ENCODE measurements around the gene NPAT.
A peak's percentile ranks its signal among the peaks of the same experiment; 100 is the strongest.

Gene NPAT

DNA sequence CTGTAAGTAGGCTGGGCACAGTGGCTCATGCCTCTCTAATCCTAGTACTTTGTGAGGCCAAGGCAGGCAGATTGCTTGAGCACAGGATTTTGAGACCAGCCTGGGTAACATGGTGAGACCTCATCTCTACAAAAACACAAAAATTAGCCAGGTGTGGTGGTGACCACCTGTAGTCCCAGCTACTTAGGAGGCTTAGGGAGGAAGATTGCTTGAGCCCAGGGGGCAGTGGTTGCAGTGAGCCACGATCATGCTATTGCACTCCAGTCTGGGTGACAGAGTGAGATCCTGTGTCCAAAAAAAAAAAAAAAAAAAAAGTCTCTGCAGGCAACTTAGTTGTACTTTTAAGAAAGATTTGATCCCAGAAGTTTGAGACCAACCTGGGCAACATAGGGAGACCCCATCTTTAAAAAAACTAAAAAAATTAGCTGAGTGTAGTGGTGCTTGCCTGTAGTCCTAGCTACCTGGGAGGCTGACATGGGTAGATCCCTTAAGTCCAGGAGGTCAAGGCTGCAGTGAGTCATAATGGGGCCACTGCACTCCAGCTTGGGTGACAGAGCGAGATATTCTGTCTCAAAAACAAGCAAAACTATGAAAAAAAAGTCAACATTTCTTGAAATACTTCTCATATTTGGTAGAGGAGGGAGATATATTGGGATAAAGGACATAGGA is 11.0 kb upstream of the NPAT start:
- H3K9ac ChIP-seq (ENCODE audit: low read length), result no peak overlapping the region
- no peak overlapping the region for H3K4me3 ChIP-seq (ENCODE audit: low read length)
- H3K9me3 ChIP-seq (ENCODE audit: control insufficient read depth, low read depth, low read length), result no peaks in the 10 kb centered on the region
- H3K27ac ChIP-seq (ENCODE audit: low read length), result no peak overlapping the region
- no peaks in the 10 kb centered on the region for H3K4me1 ChIP-seq (ENCODE audit: control insufficient read depth, low read depth, low read length)
- H3K36me3 ChIP-seq (ENCODE audit: control insufficient read depth, low read depth, low read length), result peaks cover 60% of the 10 kb centered on the region
- no peaks in the 10 kb centered on the region for H3K27me3 ChIP-seq (ENCODE audit: control insufficient read depth, insufficient read depth, low read length)

GRCh38 chr11:108228251-108228650 is 5.8 kb upstream of the NPAT start:
- H3K27me3 ChIP-seq (ENCODE audit: control insufficient read depth, insufficient read depth, low read length), result no peaks in the 10 kb centered on the region
- no peaks in the 10 kb centered on the region for H3K9me3 ChIP-seq (ENCODE audit: control insufficient read depth, low read depth, low read length)
- no peak overlapping the region for H3K9ac ChIP-seq (ENCODE audit: low read length)
- H3K36me3 ChIP-seq (ENCODE audit: control insufficient read depth, low read depth, low read length), result peaks cover 45% of the 10 kb centered on the region
- H3K4me3 ChIP-seq (ENCODE audit: low read length), result no peak overlapping the region
- H3K27ac ChIP-seq (ENCODE audit: low read length), result no peak overlapping the region
- peaks cover 17% of the 10 kb centered on the region for H3K4me1 ChIP-seq (ENCODE audit: control insufficient read depth, low read depth, low read length)

DNA sequence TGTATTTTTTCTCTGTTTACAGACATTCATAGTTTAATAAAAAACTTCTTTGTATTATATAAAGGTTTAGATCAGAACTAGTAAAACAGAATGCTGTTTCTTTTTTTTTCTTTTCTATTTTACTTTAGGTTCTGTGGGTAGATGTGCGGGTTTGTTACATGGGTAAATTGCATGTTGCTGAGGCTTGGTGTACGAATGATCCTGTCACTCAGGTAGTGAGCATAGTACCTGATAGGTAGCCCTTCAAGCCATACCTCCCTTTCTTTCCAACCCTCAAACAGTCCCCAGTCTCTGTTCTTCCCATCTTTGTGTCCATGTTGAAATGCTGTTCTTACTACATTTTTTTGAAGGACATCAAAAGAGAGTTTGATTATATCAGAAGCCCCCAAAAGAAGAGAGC is 3.6 kb upstream of the NPAT start:
- H3K27ac ChIP-seq (ENCODE audit: low read length), result no peak overlapping the region
- H3K4me3 ChIP-seq (ENCODE audit: low read length), result no peak overlapping the region
- peaks cover 31% of the 10 kb centered on the region for H3K36me3 ChIP-seq (ENCODE audit: control insufficient read depth, low read depth, low read length)
- H3K27me3 ChIP-seq (ENCODE audit: control insufficient read depth, insufficient read depth, low read length), result no peaks in the 10 kb centered on the region
- H3K9ac ChIP-seq (ENCODE audit: low read length), result no peak overlapping the region
- H3K4me1 ChIP-seq (ENCODE audit: control insufficient read depth, low read depth, low read length), result peaks cover 22% of the 10 kb centered on the region
- H3K9me3 ChIP-seq (ENCODE audit: control insufficient read depth, low read depth, low read length), result no peaks in the 10 kb centered on the region

DNA sequence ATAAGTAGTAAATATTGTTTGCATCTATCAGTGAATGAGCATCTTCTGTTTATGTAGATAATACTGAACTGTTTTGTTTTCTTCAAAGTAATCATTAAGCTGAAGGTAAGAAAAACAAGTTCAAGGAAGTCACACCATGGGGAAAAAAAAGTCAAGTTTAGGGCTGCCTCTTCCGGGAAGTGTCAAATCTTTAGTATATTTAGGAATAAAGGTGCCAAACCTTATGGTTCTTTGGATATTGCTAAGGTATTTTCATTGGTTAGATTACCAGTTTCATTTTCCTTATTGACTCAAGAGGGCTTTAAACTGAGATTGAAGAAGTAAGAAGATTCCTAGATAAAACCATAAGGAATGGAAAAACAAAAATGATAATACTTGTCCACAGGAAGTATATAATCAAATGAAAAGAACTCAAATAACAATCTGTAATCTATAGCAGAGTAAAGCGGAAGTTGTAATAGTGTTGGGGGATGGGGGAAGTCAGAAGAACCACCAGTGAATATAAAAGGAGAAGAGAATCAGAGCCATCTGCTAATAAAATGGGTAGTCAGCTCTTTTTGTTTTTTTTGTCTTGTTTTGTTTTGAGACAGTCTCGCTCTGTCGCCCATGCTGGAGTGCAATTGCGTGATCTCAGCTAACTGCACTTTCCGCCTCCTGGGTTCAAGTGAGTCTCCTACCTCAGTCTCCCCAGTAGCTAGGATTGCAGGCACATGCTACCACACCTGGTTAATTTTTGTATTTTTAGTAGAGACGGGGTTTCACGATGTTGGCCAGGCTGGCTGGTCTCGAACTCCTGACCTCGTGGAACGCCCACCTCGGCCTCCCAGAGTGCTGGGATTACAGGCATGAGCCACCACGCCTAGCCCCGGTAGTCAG is 2.7 kb upstream of the NPAT start:
- H3K36me3 ChIP-seq (ENCODE audit: control insufficient read depth, low read depth, low read length), result peaks cover 23% of the 10 kb centered on the region
- peak overlapping the region; percentile 13 for H3K9ac ChIP-seq (ENCODE audit: low read length)
- peak overlapping the region; percentile 98 for H3K4me3 ChIP-seq (ENCODE audit: low read length)
- peaks cover 28% of the 10 kb centered on the region for H3K4me1 ChIP-seq (ENCODE audit: control insufficient read depth, low read depth, low read length)
- H3K27ac ChIP-seq (ENCODE audit: low read length), result no peak overlapping the region
- H3K9me3 ChIP-seq (ENCODE audit: control insufficient read depth, low read depth, low read length), result no peaks in the 10 kb centered on the region
- H3K27me3 ChIP-seq (ENCODE audit: control insufficient read depth, insufficient read depth, low read length), result no peaks in the 10 kb centered on the region

- Histone ChIP-seq H3K9me3 (ENCODE audit: control insufficient read depth, low read depth, low read length) (no peaks in the 10 kb centered on the region), H3K27ac (ENCODE audit: low read length) (no peak overlapping the region), H3K27me3 (ENCODE audit: control insufficient read depth, insufficient read depth, low read length) (no peaks in the 10 kb centered on the region), H3K4me3 (ENCODE audit: low read length) (peak overlapping the region; percentile 98), H3K4me1 (ENCODE audit: control insufficient read depth, low read depth, low read length) (peaks cover 36% of the 10 kb centered on the region), H3K9ac (ENCODE audit: low read length) (no peak overlapping the region), H3K36me3 (ENCODE audit: control insufficient read depth, low read depth, low read length) (peaks cover 16% of the 10 kb centered on the region)
Measured at GRCh38 chr11:108224366-108224765, 1.9 kb upstream of the NPAT start.

GRCh38 chr11:108223348-108224149 is 1.1 kb upstream of the NPAT start:
- no peaks in the 10 kb centered on the region for H3K27me3 ChIP-seq (ENCODE audit: control insufficient read depth, insufficient read depth, low read length)
- H3K27ac ChIP-seq (ENCODE audit: low read length), result peak overlapping the region; percentile 78
- peaks cover 9% of the 10 kb centered on the region for H3K36me3 ChIP-seq (ENCODE audit: control insufficient read depth, low read depth, low read length)
- peak overlapping the region; percentile 96 for H3K9ac ChIP-seq (ENCODE audit: low read length)
- peak overlapping the region; percentile 98 for H3K4me3 ChIP-seq (ENCODE audit: low read length)
- H3K9me3 ChIP-seq (ENCODE audit: control insufficient read depth, low read depth, low read length), result no peaks in the 10 kb centered on the region
- H3K4me1 ChIP-seq (ENCODE audit: control insufficient read depth, low read depth, low read length), result peaks cover 42% of the 10 kb centered on the region

DNA sequence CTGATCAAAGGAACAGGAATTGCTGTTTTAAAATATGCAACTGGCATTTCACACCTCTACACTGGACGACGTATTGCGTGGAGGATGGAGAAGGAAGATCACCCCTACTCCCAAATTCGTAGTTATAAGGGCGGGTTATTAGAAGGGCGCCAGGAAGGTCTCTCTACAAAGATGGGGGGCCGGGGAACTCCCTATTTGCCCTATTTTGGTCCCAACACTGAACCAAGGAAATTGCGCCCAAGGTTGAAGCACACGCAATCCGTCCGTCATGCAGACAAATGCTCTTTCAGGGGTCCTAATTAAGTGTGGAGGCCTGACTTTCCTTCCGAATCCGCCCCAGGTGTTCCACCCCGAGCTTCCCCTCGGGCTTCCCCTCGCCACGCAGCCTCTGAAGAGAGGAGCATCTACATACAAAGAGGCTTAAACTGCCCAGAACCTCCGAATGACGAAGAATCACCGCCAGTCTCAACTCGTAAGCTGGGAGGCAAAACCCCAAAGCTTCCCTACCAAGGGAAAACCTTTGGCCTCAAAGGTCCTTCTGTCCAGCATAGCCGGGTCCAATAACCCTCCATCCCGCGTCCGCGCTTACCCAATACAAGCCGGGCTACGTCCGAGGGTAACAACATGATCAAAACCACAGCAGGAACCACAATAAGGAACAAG is 396 bp downstream of the NPAT start:
- H3K4me1 ChIP-seq (ENCODE audit: control insufficient read depth, low read depth, low read length), result peaks cover 42% of the 10 kb centered on the region
- peak overlapping the region; percentile 95 for H3K27ac ChIP-seq (ENCODE audit: low read length)

GRCh38 chr11:108221371-108221770 is 1.1 kb downstream of the NPAT start:
- Histone ChIP-seq H3K27ac (ENCODE audit: low read length) (peak overlapping the region; percentile 95), H3K4me3 (ENCODE audit: low read length) (peak overlapping the region; percentile 98), H3K36me3 (ENCODE audit: control insufficient read depth, low read depth, low read length) (no peaks in the 10 kb centered on the region), H3K4me1 (ENCODE audit: control insufficient read depth, low read depth, low read length) (peaks cover 42% of the 10 kb centered on the region), H3K9me3 (ENCODE audit: control insufficient read depth, low read depth, low read length) (no peaks in the 10 kb centered on the region), H3K27me3 (ENCODE audit: control insufficient read depth, insufficient read depth, low read length) (no peaks in the 10 kb centered on the region), H3K9ac (ENCODE audit: low read length) (peak overlapping the region; percentile 96)

More for the DNA sequence above, 396 bp downstream of the NPAT start:
- H3K36me3 ChIP-seq (ENCODE audit: control insufficient read depth, low read depth, low read length), result no peaks in the 10 kb centered on the region
- H3K9ac ChIP-seq (ENCODE audit: low read length), result peak overlapping the region; percentile 96
- no peaks in the 10 kb centered on the region for H3K27me3 ChIP-seq (ENCODE audit: control insufficient read depth, insufficient read depth, low read length)
- peak overlapping the region; percentile 98 for H3K4me3 ChIP-seq (ENCODE audit: low read length)
- no peaks in the 10 kb centered on the region for H3K9me3 ChIP-seq (ENCODE audit: control insufficient read depth, low read depth, low read length)

DNA sequence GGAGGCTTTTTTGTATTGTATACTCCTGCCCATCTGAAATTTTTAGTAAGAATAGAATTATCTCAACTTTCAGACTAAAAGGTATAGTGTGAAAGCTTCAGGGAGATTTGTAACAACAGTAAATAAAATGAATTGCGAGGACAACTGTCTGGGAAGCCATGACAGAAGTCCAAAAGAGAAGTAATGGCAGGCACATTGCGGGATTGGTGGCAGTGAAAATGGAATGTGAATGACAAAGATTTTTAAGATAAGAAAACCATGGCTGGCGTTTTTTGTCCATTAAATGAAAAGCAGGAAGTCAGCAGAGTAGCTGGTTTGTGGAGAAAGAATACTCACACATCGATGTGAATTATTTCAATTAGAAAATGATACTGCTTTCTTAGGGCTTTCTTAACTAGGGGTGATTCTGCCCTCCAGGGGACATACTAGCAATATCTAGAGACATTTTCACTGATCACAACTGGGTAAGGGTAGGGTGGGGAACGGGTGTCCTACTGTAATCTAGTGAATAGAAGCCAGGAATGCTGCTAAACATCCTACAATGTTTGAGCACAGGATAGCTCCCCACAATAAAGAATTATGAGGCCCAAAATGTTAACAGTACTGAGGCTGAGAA is 1.6 kb downstream of the NPAT start:
- peak overlapping the region; percentile 98 for H3K4me3 ChIP-seq (ENCODE audit: low read length)
- no peaks in the 10 kb centered on the region for H3K9me3 ChIP-seq (ENCODE audit: control insufficient read depth, low read depth, low read length)
- H3K9ac ChIP-seq (ENCODE audit: low read length), result peak overlapping the region; percentile 96
- H3K4me1 ChIP-seq (ENCODE audit: control insufficient read depth, low read depth, low read length), result peaks cover 42% of the 10 kb centered on the region
- no peaks in the 10 kb centered on the region for H3K27me3 ChIP-seq (ENCODE audit: control insufficient read depth, insufficient read depth, low read length)
- H3K27ac ChIP-seq (ENCODE audit: low read length), result no peak overlapping the region
- H3K36me3 ChIP-seq (ENCODE audit: control insufficient read depth, low read depth, low read length), result no peaks in the 10 kb centered on the region

GRCh38 chr11:108218912-108219783 is 3.3 kb downstream of the NPAT start:
- no peaks in the 10 kb centered on the region for H3K27me3 ChIP-seq (ENCODE audit: control insufficient read depth, insufficient read depth, low read length)
- H3K4me3 ChIP-seq (ENCODE audit: low read length), result peak overlapping the region; percentile 31
- H3K9me3 ChIP-seq (ENCODE audit: control insufficient read depth, low read depth, low read length), result no peaks in the 10 kb centered on the region
- no peaks in the 10 kb centered on the region for H3K36me3 ChIP-seq (ENCODE audit: control insufficient read depth, low read depth, low read length)
- no peak overlapping the region for H3K27ac ChIP-seq (ENCODE audit: low read length)
- peaks cover 28% of the 10 kb centered on the region for H3K4me1 ChIP-seq (ENCODE audit: control insufficient read depth, low read depth, low read length)
- no peak overlapping the region for H3K9ac ChIP-seq (ENCODE audit: low read length)
